ENCODE data around the gene LRRC4B. TPM values are rescaled to one million over a fixed set of nuclear protein-coding genes. Genes with fewer than 3 reads are reported as not detected.

Gene LRRC4B
- total RNA-seq, 1 donor from 2014 or later: 9.3 TPM

DNA sequence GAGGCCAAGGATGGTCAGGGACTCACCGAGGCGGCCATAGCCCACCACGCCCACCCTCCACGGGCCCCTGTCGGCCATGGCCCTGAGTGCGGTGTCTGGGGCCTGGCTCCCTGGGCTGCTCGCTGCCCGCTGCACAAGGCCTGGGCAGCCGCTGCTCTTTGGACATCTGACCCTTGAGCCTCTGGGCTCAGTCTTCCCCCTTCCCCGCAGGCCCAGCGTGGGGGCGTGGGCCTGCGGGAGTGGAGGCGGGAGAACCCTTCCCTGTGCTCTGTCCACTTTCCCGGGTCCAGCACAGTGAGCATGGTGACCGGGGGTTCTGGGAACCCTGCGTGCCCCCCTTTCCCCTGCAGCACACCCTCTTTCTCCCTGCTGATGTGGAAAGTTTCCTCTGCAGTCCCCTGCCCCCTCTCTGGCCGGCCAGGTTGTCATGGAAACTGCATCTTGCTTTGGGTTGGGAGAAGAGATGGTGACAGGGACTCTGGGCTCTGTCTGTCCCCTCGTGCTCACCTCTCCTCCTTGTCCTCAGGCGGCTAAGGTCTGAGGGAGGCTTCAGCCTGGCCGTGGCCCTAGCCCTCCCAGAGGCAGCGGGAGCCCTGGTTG, 54.4 kb downstream of the LRRC4B start, which contains the start of gene ASPDH:
TSS of gene ASPDH (minus strand) at position 168 of the 600 bp plus-strand sequence. CDS start at position 78, 90 bp downstream.
- H3K4me3 ChIP-seq (ENCODE audit: low read depth, low read length): no peak within 1 kb of the TSS
- no peaks in the 10 kb centered on the region for H3K36me3 ChIP-seq (ENCODE audit: control insufficient read depth, insufficient read depth, low read length)
- TF ChIP-seq, protein P1, sequence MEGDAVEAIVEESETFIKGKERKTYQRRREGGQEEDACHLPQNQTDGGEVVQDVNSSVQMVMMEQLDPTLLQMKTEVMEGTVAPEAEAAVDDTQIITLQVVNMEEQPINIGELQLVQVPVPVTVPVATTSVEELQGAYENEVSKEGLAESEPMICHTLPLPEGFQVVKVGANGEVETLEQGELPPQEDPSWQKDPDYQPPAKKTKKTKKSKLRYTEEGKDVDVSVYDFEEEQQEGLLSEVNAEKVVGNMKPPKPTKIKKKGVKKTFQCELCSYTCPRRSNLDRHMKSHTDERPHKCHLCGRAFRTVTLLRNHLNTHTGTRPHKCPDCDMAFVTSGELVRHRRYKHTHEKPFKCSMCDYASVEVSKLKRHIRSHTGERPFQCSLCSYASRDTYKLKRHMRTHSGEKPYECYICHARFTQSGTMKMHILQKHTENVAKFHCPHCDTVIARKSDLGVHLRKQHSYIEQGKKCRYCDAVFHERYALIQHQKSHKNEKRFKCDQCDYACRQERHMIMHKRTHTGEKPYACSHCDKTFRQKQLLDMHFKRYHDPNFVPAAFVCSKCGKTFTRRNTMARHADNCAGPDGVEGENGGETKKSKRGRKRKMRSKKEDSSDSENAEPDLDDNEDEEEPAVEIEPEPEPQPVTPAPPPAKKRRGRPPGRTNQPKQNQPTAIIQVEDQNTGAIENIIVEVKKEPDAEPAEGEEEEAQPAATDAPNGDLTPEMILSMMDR (IDR thresholded peaks at IDR 0.05; ENCODE audit: insufficient read depth, low read length, poor library complexity, severe bottlenecking): no peak
- H3K27me3 ChIP-seq (ENCODE audit: control insufficient read depth, insufficient read depth, low read length): peaks cover 9% of the 10 kb centered on the region
- no peak for DNase-seq (ENCODE audit: low read depth)

DNA sequence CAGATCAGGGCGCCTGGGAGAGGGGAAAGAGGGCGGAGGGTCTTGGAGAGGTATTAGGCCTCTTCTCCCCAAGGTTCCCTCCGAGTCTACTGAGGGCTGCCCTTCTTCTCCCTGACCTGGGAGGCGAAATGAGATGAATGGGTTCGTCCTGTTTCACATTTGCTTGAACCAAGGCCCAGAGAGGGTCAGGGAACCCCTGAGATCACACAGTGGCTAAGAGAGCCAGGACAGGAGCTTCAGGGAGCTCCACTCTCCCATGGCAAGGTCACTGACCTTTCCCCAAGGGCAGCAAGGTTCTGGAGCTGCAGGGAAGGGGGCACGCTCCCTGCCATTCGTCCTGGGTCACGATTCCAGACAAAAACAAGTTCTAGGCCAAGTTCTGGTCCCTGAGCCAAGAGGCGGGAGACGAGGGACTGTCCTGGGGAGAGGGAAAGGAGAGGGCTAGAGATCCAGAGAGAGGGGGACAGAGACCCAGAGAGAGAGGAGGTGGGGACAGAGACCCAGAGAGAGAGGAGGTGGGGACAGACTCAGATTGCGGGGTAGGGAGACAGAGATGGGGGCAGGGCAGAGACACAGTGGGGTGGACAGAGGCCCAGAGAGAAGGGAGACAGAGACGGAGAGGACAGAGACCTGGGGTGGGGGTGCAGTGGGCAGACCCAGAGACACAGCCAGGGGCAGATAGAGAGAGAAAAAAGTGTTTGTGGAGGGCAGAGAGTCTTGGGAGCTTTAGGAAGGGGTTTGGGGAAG, 55.1 kb downstream of the LRRC4B start:
- Histone ChIP-seq H3K27me3 (ENCODE audit: control insufficient read depth, insufficient read depth, low read length) (peaks cover 9% of the 10 kb centered on the region), H3K4me3 (ENCODE audit: low read depth, low read length) (no peak overlapping the region), H3K36me3 (ENCODE audit: control insufficient read depth, insufficient read depth, low read length) (no peaks in the 10 kb centered on the region)
- no peak for DNase-seq (ENCODE audit: low read depth)
- TF ChIP-seq, protein P1 (IDR thresholded peaks at IDR 0.05; ENCODE audit: insufficient read depth, low read length, poor library complexity, severe bottlenecking): no peak

DNA sequence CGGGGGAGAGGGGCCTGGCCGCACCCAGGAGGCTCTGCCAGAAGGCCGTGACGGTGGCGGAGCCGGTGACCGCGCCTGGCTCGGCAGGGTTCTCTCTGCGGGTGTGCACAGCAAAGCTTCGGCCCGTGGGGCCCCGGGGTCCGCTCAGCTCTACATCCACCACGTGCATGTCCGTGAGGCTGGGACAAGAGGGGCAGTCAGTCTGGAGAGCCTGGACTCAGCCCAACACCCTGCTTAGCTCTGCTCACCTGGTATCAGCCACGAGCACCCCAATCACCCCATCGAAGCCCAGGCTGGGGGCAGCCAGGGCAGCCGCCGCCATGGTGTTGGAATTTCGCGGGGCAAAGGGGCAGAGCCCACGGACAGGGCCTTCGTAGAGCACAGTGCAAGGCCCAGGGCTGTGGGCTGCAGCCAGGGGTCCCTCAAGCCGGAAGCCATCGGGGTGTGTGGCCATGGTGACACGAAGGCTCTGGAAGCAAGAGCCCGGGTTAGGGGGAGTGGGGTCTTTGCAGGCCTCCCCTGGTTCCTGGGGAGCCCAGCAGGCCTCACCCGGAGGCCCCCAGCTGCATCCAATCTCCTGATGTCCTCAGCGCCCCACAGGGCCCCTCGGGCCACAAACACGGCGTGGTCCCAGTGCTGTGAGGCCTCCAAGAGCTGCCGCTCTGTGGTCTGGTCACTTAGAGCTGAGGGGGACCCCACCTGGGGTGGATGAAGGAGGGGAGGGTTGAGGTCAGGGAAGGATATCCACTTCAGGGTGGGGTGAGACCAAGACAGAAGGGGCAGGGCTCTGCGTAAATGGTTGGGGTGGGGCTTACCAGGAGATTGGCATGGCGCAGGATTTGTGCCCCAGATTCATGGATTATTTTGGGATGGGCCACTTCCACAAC, 55.9 kb downstream of the LRRC4B start:
- no peak for DNase-seq (ENCODE audit: low read depth)
- peaks cover 9% of the 10 kb centered on the region for H3K27me3 ChIP-seq (ENCODE audit: control insufficient read depth, insufficient read depth, low read length)
- no peaks in the 10 kb centered on the region for H3K36me3 ChIP-seq (ENCODE audit: control insufficient read depth, insufficient read depth, low read length)
- TF ChIP-seq, protein P1 (IDR thresholded peaks at IDR 0.05; ENCODE audit: insufficient read depth, low read length, poor library complexity, severe bottlenecking): no peak
- no peak overlapping the region for H3K4me3 ChIP-seq (ENCODE audit: low read depth, low read length)

DNA sequence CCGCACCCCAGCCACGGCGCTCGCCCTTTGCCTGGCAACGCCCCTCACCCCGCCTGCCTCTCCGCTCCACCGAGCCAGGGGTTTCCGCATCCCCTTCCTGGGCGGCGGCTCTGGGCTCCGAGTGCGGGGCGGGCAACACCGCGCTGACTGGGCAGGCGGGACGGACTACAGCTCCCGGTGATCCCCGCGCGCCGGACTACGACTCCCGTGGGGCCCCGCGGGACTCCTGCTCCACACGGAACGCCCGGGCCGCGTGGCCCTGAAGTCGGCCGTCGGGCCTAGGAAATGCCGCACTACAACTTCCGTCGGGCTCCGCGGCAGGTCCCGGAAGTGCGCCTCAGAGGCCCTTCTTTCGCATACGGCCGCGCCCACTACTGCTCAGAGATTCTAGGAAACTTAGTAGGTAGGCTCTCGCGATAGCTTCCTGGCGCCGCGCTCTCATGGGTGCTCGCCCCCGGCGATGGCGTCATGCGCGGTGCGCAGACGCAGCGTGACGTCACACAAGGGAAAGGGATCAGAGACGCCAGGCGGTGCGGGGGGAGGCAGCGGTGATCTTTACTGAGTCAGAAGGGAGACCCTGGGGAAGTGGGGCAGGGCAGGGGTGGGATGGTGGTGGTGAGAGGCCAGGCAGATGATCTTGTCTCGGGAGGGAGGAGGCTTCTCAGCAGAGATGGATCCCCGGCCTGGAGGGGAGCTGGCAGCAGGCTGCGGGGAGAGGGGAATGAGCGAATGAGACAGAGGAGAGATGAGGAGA, 57.0 kb downstream of the LRRC4B start, which contains the start of gene JOSD2:
TSS of gene JOSD2 (minus strand) at position 123 of the 754 bp plus-strand sequence. CDS start 760 bp downstream, outside the sequence.
- Histone ChIP-seq H3K36me3 (ENCODE audit: control insufficient read depth, insufficient read depth, low read length) (no peaks in the 10 kb centered on the region), H3K27me3 (ENCODE audit: control insufficient read depth, insufficient read depth, low read length) (peaks cover 9% of the 10 kb centered on the region), H3K4me3 (ENCODE audit: low read depth, low read length) (peak within 1 kb of the TSS; percentile 69)
- peak; percentile 97 for DNase-seq (ENCODE audit: low read depth)
- TF ChIP-seq, protein P1 (IDR thresholded peaks at IDR 0.05; ENCODE audit: insufficient read depth, low read length, poor library complexity, severe bottlenecking): no peak

DNA sequence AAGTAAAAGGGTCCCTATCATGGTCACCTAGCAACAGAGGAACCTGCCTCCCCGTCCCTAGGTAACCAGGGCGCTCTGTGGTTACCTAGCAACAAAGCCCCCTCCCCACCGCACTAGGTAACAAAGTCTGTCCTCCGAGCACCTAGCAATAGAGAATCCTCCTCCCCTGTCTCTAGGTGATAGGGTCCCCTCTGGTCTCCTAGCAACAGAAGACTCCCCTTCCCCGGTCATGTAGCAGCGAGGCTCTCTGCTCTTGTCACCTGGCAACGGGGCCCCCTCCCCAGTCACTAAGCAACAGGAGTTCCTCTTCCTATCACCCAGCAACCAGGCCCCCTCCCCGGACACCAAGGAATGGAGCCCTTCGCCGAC, 57.6 kb downstream of the LRRC4B start:
- Histone ChIP-seq H3K27me3 (ENCODE audit: control insufficient read depth, insufficient read depth, low read length) (peaks cover 9% of the 10 kb centered on the region), H3K36me3 (ENCODE audit: control insufficient read depth, insufficient read depth, low read length) (no peaks in the 10 kb centered on the region), H3K4me3 (ENCODE audit: low read depth, low read length) (peak overlapping the region; percentile 69)
- TF ChIP-seq, protein P1 (IDR thresholded peaks at IDR 0.05; ENCODE audit: insufficient read depth, low read length, poor library complexity, severe bottlenecking): no peak
- DNase-seq (ENCODE audit: low read depth): no peak
